Raji (cell line): ENCODE data around the gene SPRR3.

Source experiments
- POLR2A ChIP-seq: IDR thresholded peaks from 2 replicates; pipeline ENCODE4 v1.6.1; 2011; ENCODE audit warnings: low read depth, low read length, control low read depth; ENCODE audit not compliant: insufficient read depth

Gene SPRR3, protein sequence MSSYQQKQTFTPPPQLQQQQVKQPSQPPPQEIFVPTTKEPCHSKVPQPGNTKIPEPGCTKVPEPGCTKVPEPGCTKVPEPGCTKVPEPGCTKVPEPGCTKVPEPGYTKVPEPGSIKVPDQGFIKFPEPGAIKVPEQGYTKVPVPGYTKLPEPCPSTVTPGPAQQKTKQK

DNA sequence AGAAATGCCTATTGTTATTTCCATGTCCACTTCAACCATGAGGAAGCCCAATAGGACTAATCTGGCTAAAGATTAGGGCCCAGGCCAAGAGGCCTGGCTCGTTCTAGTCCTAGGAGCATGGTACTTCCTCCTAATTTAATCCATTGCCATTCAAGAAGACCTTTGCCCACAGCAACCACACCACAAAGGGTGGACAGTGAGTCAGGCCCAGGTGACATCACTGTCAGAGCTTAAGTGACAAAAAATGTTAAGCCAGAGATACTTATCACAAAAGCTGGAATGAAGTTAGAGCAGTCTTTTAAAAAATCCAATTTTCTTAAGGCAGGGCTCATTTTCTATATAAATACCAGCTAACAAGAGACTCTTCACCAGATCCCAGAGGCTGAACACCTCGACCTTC, at the start of gene SPRR3:
TSS of gene SPRR3 (plus strand) at position 368 of the 400 bp plus-strand sequence. CDS start 1,272 bp downstream, outside the sequence.
- TF ChIP-seq POLR2A: no peak

DNA sequence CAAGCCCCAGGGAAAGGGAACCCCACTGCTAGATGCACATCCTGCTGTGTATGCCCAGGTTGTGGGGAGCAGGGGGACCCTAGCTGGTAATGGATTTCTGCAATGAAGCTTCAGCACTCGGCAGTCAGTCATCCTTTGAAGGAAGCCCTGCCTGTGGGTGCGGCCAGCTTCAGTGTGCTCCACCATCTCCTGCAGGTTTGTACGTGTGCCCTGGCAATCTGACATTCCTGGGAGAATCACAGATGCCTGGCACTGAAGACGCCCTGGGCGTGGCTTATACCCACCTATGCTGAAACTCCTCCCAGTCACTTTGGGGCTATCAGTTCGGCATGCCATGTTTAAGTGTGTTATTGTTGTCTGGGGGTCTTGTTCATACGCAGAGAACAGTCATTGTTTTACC, 47.8 kb upstream of the SPRR3 start:
- no peak for TF ChIP-seq POLR2A

DNA sequence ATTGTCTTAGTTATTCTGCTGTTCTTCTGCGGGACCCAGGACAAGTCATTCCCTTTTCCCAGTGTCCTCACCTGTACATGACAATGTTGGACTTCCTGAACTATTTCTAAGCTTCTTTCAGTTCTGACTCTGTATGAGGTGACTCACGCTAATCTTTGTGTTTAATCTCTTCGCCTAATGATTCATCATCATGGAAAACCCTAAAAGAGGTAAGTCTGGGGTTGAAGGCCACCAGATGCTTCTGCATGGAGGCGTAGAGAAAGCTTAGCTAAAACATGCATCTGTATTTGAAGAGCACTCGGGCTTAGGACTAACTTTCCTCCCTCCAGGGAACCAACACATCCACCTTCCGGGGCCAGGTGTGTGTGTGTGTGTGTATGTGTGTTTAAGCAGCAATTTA, 47.1 kb upstream of the SPRR3 start:
- TF ChIP-seq POLR2A: no peak

DNA sequence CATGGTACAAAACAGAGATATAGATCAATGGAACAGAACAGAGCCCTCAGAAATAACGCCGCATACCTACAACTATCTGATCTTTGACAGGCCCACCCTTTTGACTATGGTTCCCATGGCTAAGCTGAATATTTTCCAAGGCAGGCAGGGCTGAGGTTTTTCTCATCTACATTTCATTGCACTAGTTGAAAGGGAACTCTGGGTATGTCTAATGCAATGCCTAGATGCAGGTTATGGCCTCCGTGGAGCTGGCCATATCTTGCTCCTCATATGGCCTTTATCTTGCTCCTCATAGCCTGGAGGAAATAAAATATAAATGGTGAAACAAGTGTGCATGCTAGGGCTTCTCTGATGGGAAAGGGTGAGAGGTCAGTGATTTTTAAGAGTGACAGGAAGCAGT, 44.0 kb upstream of the SPRR3 start:
- TF ChIP-seq POLR2A: no peak

DNA sequence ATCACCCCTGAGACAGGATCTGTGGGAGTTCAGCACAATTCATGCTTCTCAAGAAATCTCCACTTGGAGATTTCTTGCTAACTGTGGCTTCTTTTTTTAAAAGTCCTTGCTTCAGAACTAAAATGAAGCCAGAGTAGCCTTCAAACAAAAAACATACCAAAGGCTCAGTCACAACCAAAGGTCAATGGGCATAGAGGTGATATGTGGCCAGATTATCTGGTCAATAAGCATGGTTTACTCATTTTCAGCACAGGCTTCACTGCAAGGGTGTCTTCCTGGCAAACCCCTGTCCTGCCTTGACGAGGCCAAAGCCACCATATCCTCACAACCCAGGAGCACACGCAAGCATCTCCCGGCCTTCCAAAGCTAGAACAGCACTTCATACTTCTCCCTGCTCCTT, 42.3 kb upstream of the SPRR3 start:
- TF ChIP-seq POLR2A: no peak

DNA sequence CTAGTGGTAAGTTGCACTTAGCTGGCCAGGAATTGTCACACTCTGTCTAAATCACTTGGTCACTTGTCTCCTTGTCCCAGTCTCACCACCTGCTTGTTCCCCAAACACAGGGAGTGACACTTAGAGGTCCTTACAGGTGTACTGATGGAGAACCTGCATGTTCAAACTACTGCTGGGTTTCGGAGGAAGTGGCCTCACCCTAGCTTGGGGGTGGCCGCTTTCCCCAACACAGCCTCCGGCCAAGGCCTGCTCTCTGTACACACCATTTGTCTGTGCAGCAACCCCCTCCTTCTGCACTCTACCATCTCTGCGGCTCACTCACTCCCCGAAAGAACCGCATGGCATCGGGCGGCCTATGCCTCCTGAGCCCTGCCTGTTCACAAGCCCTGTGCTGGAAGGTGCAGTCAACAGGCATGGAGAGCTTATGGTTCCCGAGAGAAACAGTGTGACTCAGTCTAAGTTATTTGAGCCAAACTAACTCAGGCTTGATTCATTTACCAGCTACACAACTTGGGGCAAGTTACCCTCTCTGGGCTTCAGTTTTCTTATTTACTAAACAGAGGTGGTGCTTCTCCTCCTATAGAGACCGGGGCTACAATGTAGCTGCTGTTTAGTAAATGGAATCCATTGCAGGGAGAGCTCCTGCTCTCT, 41.6 kb upstream of the SPRR3 start:
- no peak for TF ChIP-seq POLR2A

DNA sequence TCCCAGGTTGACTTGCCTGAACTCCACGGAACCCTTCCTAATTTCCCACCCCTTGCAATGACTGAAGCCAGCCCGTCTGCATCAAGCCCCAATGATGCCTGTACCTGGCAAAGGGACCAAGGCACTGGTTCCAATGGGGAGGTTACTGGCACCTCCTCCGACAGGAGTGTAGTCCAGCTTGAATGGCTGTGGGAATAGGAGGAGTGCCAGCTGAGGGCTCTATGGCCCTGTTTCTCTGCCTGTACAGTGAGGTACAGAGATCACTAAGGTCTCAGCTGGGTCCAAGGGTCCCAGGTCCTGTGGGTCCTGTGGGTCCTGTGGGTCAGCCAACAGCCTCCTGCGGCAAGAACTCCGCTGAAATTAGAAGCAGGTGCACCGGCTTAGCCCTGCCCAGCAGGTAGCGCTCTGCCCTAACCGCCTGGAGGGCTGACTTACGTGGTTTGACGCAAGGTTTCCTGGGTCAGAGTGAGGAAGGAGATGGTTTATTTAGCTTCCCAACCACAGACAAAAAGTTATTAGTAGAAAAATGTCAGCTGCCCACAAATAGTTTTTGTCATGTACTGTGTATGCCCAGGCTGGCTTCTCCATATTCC, 41.0 kb upstream of the SPRR3 start:
- no peak for TF ChIP-seq POLR2A

DNA sequence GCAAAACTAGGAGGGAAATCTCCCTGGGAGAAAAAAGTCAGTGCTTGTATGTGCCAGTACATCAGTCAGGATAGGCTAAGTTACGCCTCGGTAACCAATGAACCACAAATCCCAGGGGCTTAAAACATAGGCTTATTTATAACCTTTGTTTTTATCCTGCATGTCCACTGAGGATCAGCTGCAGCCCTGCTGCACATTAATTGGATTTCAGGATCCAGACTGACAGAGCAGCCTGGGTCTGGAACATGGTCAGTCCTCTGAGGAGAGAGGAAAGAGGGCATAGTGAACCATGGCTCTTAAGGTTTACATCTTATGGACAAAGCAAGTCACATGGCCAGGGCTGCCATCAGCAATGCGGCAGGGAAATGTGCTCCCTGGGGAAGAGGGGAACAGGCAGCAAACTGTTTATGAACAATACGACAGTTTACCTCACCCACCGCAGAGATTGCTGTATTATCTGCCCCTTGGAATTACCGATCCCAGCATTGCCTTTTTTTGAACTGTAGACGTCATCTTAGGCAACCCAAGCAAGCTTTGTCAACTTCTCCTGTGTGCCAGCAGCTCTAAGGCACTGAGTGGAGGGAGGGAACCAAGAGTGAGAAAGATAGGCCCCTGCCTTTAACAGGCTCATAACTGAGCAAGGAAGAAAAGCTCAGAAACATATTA, 40.2 kb upstream of the SPRR3 start:
- TF ChIP-seq POLR2A: no peak

DNA sequence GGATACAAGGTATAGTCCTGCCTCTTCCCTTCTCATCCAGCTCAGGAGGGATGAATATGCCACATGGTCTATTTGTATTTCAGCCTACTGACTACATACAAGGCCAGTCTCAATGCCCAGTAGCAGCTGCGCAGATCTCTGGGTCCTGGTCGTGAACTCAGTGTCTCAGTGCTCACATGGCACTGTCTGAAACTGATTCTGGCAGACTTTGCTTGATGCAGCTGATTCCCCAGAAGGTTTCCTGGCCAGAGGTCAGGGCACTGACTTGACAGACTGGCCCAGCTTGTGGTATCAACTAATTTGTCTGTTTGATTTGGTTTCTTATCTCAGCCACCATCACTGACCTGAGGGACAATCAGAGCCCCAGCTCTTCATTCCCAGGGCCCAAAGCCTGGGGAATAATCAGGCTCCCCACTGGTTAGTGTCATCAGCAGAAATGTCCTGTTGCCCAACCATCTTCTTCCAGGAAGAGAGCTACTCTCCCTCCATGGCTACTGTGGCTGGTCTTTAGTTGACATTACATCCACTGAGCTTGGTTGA, 38.6 kb upstream of the SPRR3 start:
- TF ChIP-seq POLR2A: no peak

DNA sequence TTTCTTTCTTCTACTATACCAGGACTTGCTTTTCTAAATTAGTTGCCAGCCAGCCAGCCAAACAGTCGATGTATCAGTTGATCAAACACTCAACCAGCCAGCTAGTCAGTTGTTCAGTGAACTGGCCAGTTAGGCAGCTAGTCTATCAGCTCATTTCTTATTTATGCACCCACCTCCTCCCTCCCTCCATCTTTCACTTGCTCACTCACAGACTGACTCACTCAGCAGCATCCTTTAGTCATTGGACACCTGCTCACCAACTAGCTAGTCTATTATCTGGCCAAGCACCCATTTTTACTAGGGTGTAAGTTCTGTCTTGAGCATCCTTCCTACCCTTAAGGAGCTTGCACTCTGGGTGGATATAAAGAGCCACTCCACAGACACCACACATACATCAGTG, 37.0 kb upstream of the SPRR3 start:
- no peak for TF ChIP-seq POLR2A

DNA sequence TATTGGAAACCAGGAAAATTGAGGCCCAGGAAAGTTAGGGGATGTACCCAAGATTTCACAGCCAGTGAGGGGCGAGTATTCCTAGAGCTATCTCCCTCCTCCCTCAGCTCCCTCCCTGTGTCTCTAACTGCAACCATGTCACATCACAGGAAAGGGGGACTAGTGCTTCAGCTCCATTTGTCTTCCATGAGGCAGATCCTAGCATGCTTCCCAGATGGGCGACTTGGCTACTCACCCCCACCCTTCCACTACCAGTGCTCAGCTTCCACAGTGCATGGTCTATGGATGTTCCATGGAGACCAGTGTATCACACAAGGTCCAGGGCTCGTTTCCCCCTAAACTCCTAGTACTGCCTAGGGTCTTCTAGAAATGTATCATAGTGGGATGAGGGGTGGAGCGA, 35.7 kb upstream of the SPRR3 start:
- no peak for TF ChIP-seq POLR2A

DNA sequence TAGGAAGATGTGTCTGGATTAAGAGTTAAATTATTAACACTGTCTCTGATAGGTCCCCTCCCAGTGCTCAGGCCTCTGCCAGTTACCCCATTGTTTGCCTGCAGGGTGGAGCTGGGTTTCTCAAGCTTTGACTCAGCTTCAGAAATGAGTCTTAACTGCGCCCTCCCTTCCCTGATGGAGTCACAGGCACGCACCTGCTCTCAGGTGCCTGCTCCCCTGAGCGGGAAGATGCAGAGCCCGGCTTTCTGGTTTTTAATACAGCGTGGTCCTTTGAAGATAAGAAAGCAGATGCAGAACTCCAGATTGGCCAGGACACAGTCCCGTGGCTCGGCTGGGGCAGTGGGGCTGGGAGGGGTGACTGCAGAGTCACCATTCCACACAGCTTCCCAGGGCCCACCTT, 34.3 kb upstream of the SPRR3 start:
- TF ChIP-seq POLR2A: no peak

DNA sequence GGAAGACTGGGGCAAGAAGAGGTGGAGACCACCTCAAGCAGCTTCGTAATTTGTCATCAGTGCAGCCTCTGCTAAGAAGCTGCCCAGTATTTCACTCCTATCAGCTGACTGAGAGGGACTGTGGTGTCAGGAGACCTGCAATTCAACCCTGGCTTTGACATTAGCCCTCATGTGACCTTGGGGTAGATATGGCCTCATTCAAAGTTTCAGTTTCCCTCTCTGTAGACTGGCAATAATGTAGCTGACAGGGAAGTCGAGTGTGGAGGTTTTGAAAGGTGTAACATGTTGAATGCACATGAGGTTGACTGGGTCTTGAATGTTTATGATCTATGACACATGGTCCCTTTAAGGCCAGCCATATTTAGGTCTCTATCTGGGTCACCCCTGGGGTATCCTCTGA, 33.3 kb upstream of the SPRR3 start:
- TF ChIP-seq POLR2A: no peak

DNA sequence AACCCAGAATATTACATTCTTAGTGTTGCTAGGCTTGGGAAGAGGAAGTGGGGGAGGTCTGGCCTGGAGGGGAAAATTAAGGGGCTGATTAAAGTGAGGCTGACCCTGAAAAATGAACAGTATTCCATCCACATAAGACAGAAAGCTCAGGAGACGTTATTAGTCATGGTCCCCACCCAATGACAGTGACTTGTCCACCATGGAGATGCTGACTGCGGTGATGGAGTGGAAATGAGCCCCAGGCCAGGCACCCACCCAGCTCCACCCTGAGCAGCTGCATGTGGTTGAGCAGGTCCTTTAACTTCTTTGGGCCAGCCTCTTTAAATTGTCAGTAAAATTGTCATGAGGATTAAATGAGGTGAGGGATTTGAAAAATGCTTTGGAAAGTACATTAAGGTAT, 32.5 kb upstream of the SPRR3 start:
- TF ChIP-seq POLR2A: no peak

DNA sequence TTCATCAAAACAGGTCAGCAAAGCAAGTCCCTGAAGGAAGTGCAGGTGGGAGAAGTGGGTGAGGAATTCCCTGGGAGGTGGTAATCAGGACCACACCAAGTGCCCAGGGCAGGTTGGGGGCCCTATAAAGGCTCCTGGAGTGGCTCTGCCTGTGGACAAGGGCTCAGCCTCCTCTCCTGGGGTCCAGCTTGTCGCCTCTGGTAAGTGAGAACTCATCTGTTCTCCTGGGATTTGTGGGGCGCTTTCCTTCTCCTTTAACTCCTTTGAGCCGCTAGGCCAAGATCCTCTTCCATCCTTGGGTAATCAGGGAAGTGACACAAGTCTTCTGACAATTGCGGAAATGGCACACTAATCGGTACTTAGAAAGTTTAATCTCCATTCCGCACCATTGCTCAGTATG, 31.1 kb upstream of the SPRR3 start, which contains the start of gene SPRR4:
TSS of gene SPRR4 (plus strand) at position 154 of the 400 bp plus-strand sequence. CDS start 1,243 bp downstream, outside the sequence.
- no peak for TF ChIP-seq POLR2A
